Thymus (tissue), 11 donors: ENCODE measurements around the gene PLCG1. TPM values are rescaled to one million over a fixed set of nuclear protein-coding genes. Genes with fewer than 3 reads are reported as not detected.
"Not testable (repeated sequence)": the region's sequence is repeated elsewhere in the genome, so short reads cannot be mapped to it uniquely, and the experiment has no call there.

Experiments used
- DNase-seq, 9 donors: peaks; one replicate each; pipeline ENCODE4 v3.0.0-alpha.2; 2013; ENCODE audit warnings: low spot score in 9 of 9, low read depth in 6 of 9, missing footprints in 1 of 9
- H3K27ac ChIP-seq, 2 donors: one replicate each; pipeline ENCODE4 v1.5.1; 2013; ENCODE audit warnings: control low read depth in 1 of 2, low read depth in 1 of 2, low read length in 1 of 2, mild to moderate bottlenecking in 1 of 2, moderate library complexity in 1 of 2
- H3K27me3 ChIP-seq, 2 donors: one replicate each; pipeline ENCODE4 v1.5.1; 2013; ENCODE audit warnings: low read length in 1 of 2; ENCODE audit not compliant: control insufficient read depth in 2 of 2, insufficient read depth in 1 of 2
- H3K36me3 ChIP-seq, 2 donors: one replicate each; pipeline ENCODE4 v1.5.1; 2013; ENCODE audit warnings: low read length in 1 of 2, mild to moderate bottlenecking in 1 of 2, moderate library complexity in 1 of 2; ENCODE audit not compliant: control insufficient read depth in 2 of 2, insufficient read depth in 2 of 2
- H3K4me1 ChIP-seq, 2 donors: one replicate each; pipeline ENCODE4 v1.5.1; 2013; ENCODE audit warnings: low read length in 2 of 2; ENCODE audit not compliant: control insufficient read depth in 2 of 2, insufficient read depth in 2 of 2
- H3K4me3 ChIP-seq, 2 donors: one replicate each; pipeline ENCODE4 v1.5.1; 2013; ENCODE audit warnings: low read length in 2 of 2, control low read depth in 1 of 2, mild to moderate bottlenecking in 1 of 2
- H3K9me3 ChIP-seq, 2 donors: one replicate each; pipeline ENCODE4 v1.5.1; 2013; ENCODE audit warnings: low read length in 1 of 2, mild to moderate bottlenecking in 1 of 2; ENCODE audit not compliant: control insufficient read depth in 2 of 2, insufficient read depth in 1 of 2
- WGBS: extraction: QIAGEN DNeasy Blood & Tissue Kit; methylation state at CpG from one replicate; pipeline ENCODE4 v1.1.7; 2013; 5-methylcytosine and 5-hydroxymethylcytosine counted together
- polyA plus RNA-seq: library from polyadenylated mRNA; stranded (reverse); fragments of 200-250 nt; gene quantifications from one replicate; pipeline ENCODE4 v1.2.3, GENCODE V29; 2013
- total RNA-seq: library from RNA; stranded (reverse); fragments of 120-200 nt; gene quantifications from one replicate; pipeline ENCODE4 v1.2.4, GENCODE V29; 2013
- donor health status: healthy.

Gene PLCG1
- total and polyA plus RNA-seq, 2 donors, result 103 to 126 TPM

GRCh38 chr20:41100001-41100480 is 37.3 kb upstream of the PLCG1 start:
- Histone ChIP-seq H3K27ac (no peak overlapping the region), H3K9me3 (no peaks in the 10 kb centered on the region), H3K4me3 (no peak overlapping the region), H3K4me1 (no peaks in the 10 kb centered on the region), H3K36me3 (peaks cover 43 to 83% of the 10 kb centered on the region in 2 donors), H3K27me3 (no peaks in the 10 kb centered on the region)
- 99% methylated on average over 9 of the region's 9 CpGs for WGBS
- DNase-seq, result no peak

DNA sequence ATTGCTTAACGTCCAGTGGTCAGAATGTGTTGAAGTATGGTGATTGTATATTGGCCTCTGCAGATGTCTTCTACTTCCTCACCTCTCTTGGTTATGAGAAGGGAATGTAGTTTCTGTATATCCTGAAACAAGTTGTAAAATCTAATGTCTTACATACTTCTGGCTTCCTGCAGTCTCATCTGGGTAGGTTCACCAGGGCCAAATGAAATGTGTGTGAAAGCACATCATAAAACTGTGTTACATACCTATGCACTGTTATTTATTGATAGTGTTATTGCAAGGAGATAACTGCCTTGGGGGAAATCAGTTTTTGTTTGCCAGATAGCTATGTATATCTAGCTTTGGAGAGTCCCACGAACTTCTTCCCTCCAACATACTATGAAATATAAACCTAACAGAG is 35.7 kb upstream of the PLCG1 start:
- Histone ChIP-seq H3K4me1 (no peaks in the 10 kb centered on the region), H3K27ac (no peak overlapping the region), H3K4me3 (no peak overlapping the region), H3K36me3 (peaks cover 42 to 78% of the 10 kb centered on the region in 2 donors), H3K27me3 (no peaks in the 10 kb centered on the region), H3K9me3 (no peaks in the 10 kb centered on the region)
- 96% methylated on average over 2 of the region's 2 CpGs for WGBS
- DNase-seq, result no peak

DNA sequence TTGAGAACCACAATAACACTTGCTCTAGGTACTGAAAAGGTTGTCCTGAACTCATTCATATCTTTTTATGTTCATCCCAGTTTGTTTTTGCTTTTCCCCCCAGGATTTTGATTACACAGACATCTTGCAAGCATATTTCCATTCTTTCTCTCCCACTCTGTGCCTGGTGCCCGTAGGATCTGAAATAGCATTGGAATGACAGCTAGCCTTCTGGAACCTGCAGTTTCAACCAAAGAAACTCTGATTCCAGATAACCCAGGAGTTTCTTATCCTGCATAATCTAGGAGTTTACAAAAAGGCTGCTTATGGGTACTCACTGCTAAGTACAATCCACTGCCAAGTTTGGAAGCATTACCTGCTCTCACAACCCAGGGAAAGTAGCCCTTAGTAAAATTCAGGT is 28.8 kb upstream of the PLCG1 start:
- Histone ChIP-seq H3K4me1 (no peaks in the 10 kb centered on the region), H3K27me3 (no peaks in the 10 kb centered on the region), H3K36me3 (peaks cover 45 to 63% of the 10 kb centered on the region in 2 donors), H3K9me3 (no peaks in the 10 kb centered on the region), H3K4me3 (no peak overlapping the region), H3K27ac (no peak overlapping the region)
- 98% methylated on average over 1 of the region's 1 CpG for WGBS
- no peak for DNase-seq

DNA sequence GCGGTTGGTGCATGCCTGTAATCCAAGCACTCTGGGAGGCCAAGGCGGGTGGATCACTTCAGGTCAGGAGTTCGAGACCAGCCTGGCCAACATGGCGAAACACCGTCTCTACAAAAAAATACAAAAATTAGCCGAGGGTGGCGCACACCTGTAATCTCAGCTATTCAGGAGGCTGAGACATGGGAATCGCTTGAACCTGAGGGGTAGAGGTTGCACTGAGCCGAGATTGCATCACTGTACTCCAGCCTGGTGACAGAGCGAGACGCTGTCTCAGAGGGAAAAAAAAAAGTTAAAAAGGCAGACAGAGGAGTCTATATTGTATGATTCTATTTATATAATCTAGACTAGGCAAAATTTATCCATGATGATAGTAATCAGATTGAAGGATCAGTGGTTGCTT is 27.3 kb upstream of the PLCG1 start:
- no peak overlapping the region for H3K27ac ChIP-seq
- no peaks in the 10 kb centered on the region for H3K9me3 ChIP-seq
- H3K4me3 ChIP-seq, result no peak overlapping the region
- no peak for DNase-seq
- H3K36me3 ChIP-seq, result peaks cover 46 to 64% of the 10 kb centered on the region in 2 donors
- WGBS, result 98% methylated on average over 11 of the region's 11 CpGs
- no peaks in the 10 kb centered on the region for H3K4me1 ChIP-seq
- no peaks in the 10 kb centered on the region for H3K27me3 ChIP-seq

DNA sequence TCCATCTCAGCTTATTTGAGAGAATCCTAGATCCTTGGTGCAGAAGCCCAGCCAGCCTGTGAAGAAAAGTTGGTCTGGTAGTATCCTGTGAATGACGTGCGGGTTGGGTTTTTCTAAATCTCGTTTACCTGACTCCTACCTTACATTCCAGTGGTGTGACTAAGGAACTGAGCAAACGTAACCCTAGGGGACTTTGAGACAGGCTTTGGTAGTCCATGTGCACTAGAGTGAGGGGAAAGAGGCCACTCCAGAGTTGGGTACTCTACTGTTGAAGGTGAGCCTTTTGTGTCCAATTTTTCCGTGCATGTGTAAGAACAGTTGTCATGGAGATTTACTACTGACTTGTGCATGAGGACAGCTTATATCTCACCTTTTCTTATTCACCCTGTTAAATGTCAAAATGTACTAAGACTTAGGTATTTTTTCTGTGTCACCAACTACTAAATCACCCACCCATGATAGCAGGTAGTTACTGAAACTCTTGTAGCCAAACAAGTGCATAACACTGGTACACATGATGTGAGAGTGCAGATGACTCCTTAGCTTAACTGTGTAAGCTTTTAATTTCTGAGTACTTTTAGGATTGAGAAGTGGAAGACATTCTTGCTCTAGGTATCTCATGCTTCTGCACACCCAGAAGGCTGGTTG is 26.3 kb upstream of the PLCG1 start:
- H3K4me1 ChIP-seq, result no peaks in the 10 kb centered on the region
- no peaks in the 10 kb centered on the region for H3K9me3 ChIP-seq
- no peak overlapping the region for H3K4me3 ChIP-seq
- no peak for DNase-seq
- H3K36me3 ChIP-seq, result peaks cover 57 to 72% of the 10 kb centered on the region in 2 donors
- WGBS, result 97% methylated on average over 5 of the region's 5 CpGs
- no peak overlapping the region for H3K27ac ChIP-seq
- H3K27me3 ChIP-seq, result no peaks in the 10 kb centered on the region

- Histone ChIP-seq H3K36me3 (peaks cover 61 to 77% of the 10 kb centered on the region in 2 donors), H3K9me3 (no peaks in the 10 kb centered on the region), H3K4me1 (no peaks in the 10 kb centered on the region), H3K4me3 (no peak overlapping the region), H3K27ac (no peak overlapping the region), H3K27me3 (no peaks in the 10 kb centered on the region)
- whole genome bisulfite sequencing, result 97% methylated on average over 5 of the region's 5 CpGs
- DNase-seq, result no peak
These were observed 25.8 kb upstream of the PLCG1 start for GRCh38 chr20:41111578-41111951.

DNA sequence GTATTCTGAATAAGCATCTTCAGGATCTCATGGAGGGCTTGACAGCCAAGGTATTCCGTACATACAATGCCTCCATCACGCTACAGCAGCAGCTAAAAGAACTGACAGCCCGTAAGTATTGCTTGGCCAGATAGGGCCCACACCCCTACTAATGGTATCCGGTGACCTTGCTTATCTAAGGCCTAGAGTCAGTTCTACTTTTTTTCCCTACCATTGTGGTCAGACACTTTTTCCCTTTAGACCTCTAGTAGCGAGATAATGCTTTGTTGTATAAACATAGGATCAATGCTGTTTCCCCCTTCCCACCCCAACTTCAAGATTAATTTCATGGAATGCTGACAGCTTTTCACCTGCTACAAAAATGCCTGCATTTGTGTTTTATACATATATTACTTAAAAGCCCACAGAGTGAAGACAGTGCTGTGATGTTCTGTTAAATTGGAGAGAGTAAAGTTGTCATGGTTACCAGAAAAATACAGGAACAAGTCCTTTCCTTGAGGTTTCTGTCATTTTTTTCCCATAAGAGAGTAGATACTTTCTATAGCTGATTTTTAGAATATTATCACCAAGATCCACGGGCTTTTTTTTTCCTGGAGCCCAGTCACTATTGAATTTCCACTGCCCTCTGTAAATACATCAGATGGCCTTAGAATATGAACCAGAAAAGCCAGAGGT is 20.9 kb upstream of the PLCG1 start:
- Histone ChIP-seq H3K27ac (no peak overlapping the region), H3K4me3 (no peak overlapping the region), H3K36me3 (peaks cover 70 to 86% of the 10 kb centered on the region in 2 donors), H3K4me1 (no peaks in the 10 kb centered on the region), H3K27me3 (no peaks in the 10 kb centered on the region), H3K9me3 (no peaks in the 10 kb centered on the region)
- 98% methylated on average over 6 of the region's 6 CpGs for WGBS
- DNase-seq, result no peak

GRCh38 chr20:41118159-41118558 is 19.2 kb upstream of the PLCG1 start:
- not testable (repeated sequence) for H3K27me3 ChIP-seq, H3K4me1 ChIP-seq, DNase-seq, H3K9me3 ChIP-seq, H3K4me3 ChIP-seq, H3K27ac ChIP-seq
- WGBS, result 95% methylated on average over 6 of the region's 6 CpGs
- H3K36me3 ChIP-seq, result peaks cover 80 to 91% of the 10 kb centered on the region in 2 donors

GRCh38 chr20:41118632-41119031 is 18.7 kb upstream of the PLCG1 start:
- no peaks in the 10 kb centered on the region for H3K9me3 ChIP-seq
- H3K36me3 ChIP-seq, result peaks cover 76 to 91% of the 10 kb centered on the region in 2 donors
- H3K27ac ChIP-seq, result no peak overlapping the region
- H3K4me1 ChIP-seq, result no peaks in the 10 kb centered on the region
- 99% methylated on average over 3 of the region's 3 CpGs for WGBS
- no peaks in the 10 kb centered on the region for H3K27me3 ChIP-seq
- no peak overlapping the region for H3K4me3 ChIP-seq
- DNase-seq, result no peak
